GM12872 (cell line): ENCODE data around the gene SDF2.

ENCODE experiments used
- TF ChIP-seq, protein P1 (sequence below): IDR thresholded peaks from 3 replicates; pipeline ENCODE4 v1.5.1; 2011; ENCODE audit warnings: low read depth, mild to moderate bottlenecking, low read length, moderate library complexity; ENCODE audit not compliant: insufficient read depth

Gene SDF2

DNA sequence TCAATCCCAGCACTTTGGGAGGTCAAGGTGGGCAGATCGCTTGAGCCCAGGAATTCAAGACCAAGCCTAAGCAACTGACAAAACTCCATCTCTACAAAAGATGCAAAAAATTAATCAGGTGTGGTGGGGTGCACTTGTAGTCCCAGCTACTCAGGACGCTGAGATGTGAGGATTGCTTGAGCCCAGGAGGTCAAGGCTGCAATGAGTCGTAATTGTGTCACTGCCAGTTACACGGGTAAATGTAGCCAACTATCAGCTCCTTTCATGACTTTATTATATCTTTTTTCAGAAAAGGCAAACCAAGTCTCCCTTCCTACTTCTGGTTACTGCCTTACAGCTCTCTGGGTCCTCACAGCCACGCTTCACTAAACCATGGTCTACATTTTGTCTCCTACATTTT, 4.0 kb downstream of the SDF2 start:
- TF ChIP-seq, protein P1, sequence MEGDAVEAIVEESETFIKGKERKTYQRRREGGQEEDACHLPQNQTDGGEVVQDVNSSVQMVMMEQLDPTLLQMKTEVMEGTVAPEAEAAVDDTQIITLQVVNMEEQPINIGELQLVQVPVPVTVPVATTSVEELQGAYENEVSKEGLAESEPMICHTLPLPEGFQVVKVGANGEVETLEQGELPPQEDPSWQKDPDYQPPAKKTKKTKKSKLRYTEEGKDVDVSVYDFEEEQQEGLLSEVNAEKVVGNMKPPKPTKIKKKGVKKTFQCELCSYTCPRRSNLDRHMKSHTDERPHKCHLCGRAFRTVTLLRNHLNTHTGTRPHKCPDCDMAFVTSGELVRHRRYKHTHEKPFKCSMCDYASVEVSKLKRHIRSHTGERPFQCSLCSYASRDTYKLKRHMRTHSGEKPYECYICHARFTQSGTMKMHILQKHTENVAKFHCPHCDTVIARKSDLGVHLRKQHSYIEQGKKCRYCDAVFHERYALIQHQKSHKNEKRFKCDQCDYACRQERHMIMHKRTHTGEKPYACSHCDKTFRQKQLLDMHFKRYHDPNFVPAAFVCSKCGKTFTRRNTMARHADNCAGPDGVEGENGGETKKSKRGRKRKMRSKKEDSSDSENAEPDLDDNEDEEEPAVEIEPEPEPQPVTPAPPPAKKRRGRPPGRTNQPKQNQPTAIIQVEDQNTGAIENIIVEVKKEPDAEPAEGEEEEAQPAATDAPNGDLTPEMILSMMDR = no peak

DNA sequence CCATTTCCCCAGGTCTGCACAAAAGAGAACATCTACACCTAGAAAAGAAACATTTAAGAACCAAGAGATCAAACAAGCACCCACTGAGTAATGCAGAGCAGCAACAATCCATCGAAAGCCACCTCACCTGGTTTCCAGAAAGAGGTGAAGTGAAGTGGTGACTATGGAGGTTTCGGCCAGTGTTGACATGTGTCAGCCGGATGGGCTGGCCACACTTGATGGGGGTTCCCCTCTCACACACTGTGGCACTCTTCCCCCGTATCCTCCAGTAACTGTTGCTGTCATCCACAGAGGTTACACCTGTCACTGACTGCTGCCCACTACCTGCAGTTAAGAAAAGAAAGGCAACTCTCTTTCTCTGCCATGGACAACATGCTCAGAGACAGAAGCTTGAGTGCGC, 6.5 kb downstream of the SDF2 start:
- TF ChIP-seq, protein P1 = no peak

DNA sequence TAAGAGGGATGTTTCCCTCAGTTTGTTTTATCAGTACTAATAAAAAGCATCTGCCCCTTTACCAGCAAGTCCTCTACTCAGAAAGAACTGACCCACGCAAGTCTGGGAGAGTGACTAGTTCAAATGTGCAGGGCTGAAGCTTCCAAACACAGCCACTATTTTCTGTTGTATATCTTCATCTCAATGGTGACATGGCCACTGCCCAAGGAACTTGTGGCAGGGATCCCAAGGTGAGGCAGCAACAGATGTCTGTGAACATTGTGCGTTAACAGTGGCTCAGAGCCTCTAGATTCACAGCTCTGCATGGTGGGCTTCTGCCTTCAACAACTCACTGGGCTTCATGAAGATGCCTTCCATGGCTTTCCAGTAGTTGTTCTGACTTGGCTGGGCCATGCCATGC, 13.0 kb downstream of the SDF2 start:
- TF ChIP-seq, protein P1 = no peak

DNA sequence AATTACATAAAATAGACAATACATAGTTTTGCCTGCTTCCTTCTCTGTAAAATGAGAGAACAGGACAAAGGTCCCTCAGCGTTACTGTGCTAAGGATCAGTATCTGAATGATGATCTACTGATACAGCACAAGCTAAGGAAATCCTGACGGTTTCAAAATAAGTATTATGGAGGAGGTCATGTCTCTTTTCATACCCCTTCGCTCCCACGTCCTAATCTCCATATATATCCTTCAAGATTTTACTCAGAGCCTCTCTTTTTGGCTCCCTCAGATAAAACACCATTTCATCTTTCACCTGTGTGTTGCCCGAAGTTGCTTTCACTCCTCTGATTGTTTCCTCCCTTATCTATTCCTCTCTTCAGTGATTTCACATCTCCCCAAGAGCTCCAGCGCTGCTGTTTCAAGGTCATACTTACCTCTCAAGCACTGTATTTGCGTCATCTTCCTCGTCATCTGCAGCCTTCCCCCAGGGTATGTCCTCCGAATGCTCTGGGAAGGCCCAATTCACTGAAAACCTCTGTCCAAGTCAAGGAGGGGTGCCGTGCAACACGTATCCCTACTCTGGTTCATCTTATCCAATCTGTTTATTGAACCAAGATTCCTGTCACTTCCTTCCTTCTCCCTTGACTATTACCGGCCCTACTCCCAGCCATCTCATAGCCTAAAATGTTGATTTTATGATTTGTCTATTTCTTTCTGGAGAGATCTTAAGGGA, 15.5 kb downstream of the SDF2 start:
- TF ChIP-seq, protein P1 = no peak

DNA sequence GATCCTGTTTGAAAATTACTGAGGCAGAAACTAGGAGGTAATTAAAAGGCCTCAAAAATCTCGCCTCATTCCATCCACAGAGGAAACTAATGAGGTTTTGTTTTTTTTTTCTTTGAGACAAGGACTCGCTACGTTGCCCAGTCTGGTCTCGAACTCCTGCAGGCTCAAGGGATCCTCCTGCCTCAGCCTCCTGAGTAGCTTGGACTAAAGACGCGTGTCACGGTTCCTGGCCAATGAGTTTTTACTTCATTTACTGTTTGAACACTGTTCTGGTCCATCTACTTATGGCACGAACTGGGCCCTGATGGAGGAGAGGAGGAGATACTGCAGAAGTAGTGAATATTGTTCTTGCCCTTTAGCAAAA, 16.1 kb downstream of the SDF2 start:
- TF ChIP-seq, protein P1 = no peak

GRCh38 chr17:28644787-28645575, 16.7 kb downstream of the SDF2 start, which contains the start of gene BLTP2:
Gene BLTP2 (minus strand): TSS chr17:28645158. CDS start chr17:28645056, 102 bp downstream.
- TF ChIP-seq, protein P1 = no peak

DNA sequence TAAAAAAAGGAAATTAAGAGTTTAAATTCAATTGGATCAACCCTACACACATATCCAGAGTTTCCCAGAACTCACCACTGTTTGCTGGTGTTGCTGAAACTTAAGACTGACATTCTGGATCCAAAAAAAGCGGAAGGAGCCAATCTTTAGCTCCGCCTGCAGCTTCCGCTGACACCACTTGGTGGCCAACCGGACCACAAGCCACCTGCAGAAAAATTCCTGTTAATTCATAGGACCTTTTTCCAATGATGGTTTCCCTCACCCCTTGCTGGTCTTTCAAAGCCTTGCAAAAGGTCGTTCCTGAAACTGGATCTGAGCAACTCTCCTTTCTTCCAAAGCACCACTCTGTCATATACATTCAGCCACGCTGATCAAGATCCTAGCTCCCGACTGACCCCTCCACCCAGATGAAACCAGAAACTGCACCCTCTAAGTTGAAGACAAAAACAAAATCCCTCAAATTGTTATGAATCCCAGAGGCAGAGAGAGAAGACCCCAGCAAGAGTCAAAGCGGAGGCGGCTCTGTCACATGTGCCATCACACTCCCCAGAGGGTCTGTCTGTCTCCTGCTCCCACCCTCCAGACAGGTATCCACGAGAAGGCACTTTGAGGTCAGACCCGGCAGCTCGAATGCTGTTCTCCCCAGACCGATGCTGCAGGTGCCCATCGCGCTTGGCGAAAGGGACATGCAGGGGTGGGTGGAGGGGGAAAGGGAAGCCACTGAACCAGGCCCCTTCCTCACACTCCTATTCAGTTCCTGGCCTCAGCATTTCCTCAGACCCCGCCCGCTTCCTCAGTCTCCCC, 17.5 kb downstream of the SDF2 start:
- TF ChIP-seq, protein P1 = peak; percentile 76
